ENCODE measurements around the gene SELENOO. TPM values are rescaled to one million over a fixed set of nuclear protein-coding genes. Genes with fewer than 3 reads are reported as not detected.
A peak's percentile ranks its signal among the peaks of the same experiment; 100 is the strongest.

Gene SELENOO
- total RNA-seq, 1 experiment from 2014 or later, result 29.6 TPM

GRCh38 chr22:50261615-50262459 is 61.0 kb downstream of the SELENOO start, which contains the start of gene MAPK12:
TSS of gene MAPK12 (minus strand) at chr22:50261683. CDS start at chr22:50261509, 174 bp downstream.
- Histone ChIP-seq H3K9ac (ENCODE audit: low read length) (peak within 1 kb of the TSS; percentile 94), H3K9me2 (ENCODE audit: insufficient read depth) (no peaks in the 10 kb centered on the region), H3K27me3 (ENCODE audit: insufficient read depth, low read length) (no peaks in the 10 kb centered on the region), H3K4me2 (ENCODE audit: low read length) (peak within 1 kb of the TSS; percentile 95), H3K79me2 (ENCODE audit: insufficient read depth, low read length) (peaks cover 28% of the 10 kb centered on the region), H2AFZ (ENCODE audit: low read depth, low read length, poor library complexity, severe bottlenecking) (no peak within 1 kb of the TSS), H3K27ac (ENCODE audit: low read depth, low read length) (peak within 1 kb of the TSS; percentile 83), H3K4me3 (replicated peaks in 1 of 2; ENCODE audit: low read depth in 1 of 2, low read length in 2 of 2) (peak within 1 kb of the TSS; percentile 79 to 90), H3K9me3 (ENCODE audit: control insufficient read depth in 1 of 2, insufficient read depth in 1 of 2, low read depth in 1 of 2, low read length in 2 of 2) (no peaks in the 10 kb centered on the region), H4K20me1 (ENCODE audit: insufficient read depth) (no peaks in the 10 kb centered on the region), H3K36me3 (ENCODE audit: control insufficient read depth in 1 of 2, insufficient read depth in 2 of 2, low read length in 2 of 2) (peaks cover 0 to 6% of the 10 kb centered on the region in 2 experiments; a peak in 1 of 4 replicates), H3K4me1 (ENCODE audit: control insufficient read depth in 1 of 2, insufficient read depth in 2 of 2, low read length in 2 of 2) (peaks cover 19 to 32% of the 10 kb centered on the region in 2 experiments)
- TF ChIP-seq EZH2phosphoT487 (IDR thresholded peaks at IDR 0.05; ENCODE audit: borderline replicate concordance) (no peak), CBX3 (IDR thresholded peaks at IDR 0.05; ENCODE audit: low read depth) (no peak), POLR2AphosphoS5 (IDR thresholded peaks at IDR 0.05; ENCODE audit: low read depth, low read length) (peak; percentile 38; the same call in 1 of the 2 replicates), JUND (IDR thresholded peaks at IDR 0.05) (no peak)
- ChIA-PET CTCF (interaction anchor here (0.8 to 1.3 kb wide), 3 partner anchors 9 to 80 kb away, joined by 3 to 7 read pairs (median 4); no protein-coding TSS in a partner anchor), RAD21 (ENCODE audit: low non-redundant PET in 1 of 2, low total read pairs in 2 of 2, uncharacterized antibody in 2 of 2, unreplicated experiment in 2 of 2) (interaction anchor here in 1 of 2 experiments (1.5 kb wide), 1 partner anchor 80 kb away, joined by 4 read pairs; no protein-coding TSS in a partner anchor), POLR2A (interaction anchor here (1.0 to 1.2 kb wide), 2 partner anchors 9 to 10 kb away, joined by 3 to 4 read pairs; no protein-coding TSS in a partner anchor)
- ATAC-seq, result peak; percentile 73
- no peak for DNase-seq (ENCODE audit: low read depth, low spot score)
- no TSS peak for BruUV-seq (replicated peaks)
- intact Hi-C loops (cut with micrococcal nuclease), result no loop called here

DNA sequence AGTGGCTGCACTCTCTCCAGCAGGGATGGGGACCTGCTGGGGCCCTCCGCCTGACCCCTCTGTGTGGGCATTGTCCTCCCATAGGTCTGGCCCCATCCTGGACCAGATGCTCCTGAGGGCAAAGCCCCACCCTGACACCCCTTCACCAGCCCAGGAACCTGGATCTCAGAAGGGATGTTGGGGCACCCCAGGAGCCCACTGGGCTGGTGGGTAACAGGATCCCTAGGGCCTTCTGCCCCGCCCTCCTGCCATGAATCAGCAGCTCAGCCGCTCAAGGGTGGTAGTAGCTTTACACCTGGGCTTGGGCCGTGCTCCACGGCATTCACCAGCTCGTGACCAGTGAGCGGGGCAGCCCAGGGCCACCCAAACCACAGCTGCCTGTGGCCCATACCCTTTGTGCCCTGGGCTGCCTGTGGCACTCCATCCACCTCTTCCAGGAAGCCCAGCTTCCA is 61.7 kb downstream of the SELENOO start:
- H3K4me3 ChIP-seq (replicated peaks in 1 of 2; ENCODE audit: low read depth in 1 of 2, low read length in 2 of 2), result peak overlapping the region; percentile 28 to 90
- RAD21 ChIA-PET (ENCODE audit: low non-redundant PET in 1 of 2, low total read pairs in 2 of 2, uncharacterized antibody in 2 of 2, unreplicated experiment in 2 of 2), result interaction anchor here in 1 of 2 experiments (1.5 kb wide), 1 partner anchor 80 kb away, joined by 4 read pairs; no protein-coding TSS in a partner anchor
- CTCF ChIA-PET, result interaction anchor here (0.8 to 1.4 kb wide), 2 partner anchors 11 to 80 kb away, joined by 4 to 7 read pairs; partner anchors contain the start of gene HDAC10
- intact Hi-C loops (cut with micrococcal nuclease), result no loop called here
- H3K4me1 ChIP-seq (ENCODE audit: control insufficient read depth in 1 of 2, insufficient read depth in 2 of 2, low read length in 2 of 2), result peaks cover 19 to 32% of the 10 kb centered on the region in 2 experiments
- peaks cover 28% of the 10 kb centered on the region for H3K79me2 ChIP-seq (ENCODE audit: insufficient read depth, low read length)
- no peaks in the 10 kb centered on the region for H3K9me3 ChIP-seq (ENCODE audit: control insufficient read depth in 1 of 2, insufficient read depth in 1 of 2, low read depth in 1 of 2, low read length in 2 of 2)
- DNase-seq (ENCODE audit: low read depth, low spot score) (no peak), ATAC-seq (peak; percentile 60)
- peak overlapping the region; percentile 94 for H3K9ac ChIP-seq (ENCODE audit: low read length)
- H3K9me2 ChIP-seq (ENCODE audit: insufficient read depth), result no peaks in the 10 kb centered on the region
- TF ChIP-seq CTCF (IDR thresholded peaks at IDR 0.05 in 2 of 3, conservative IDR thresholded peaks at IDR 0.05 in 1 of 3; ENCODE audit: borderline replicate concordance in 1 of 3, insufficient read depth in 1 of 3, low read depth in 2 of 3, low read length in 2 of 3) (no peak), POLR2AphosphoS5 (IDR thresholded peaks at IDR 0.05; ENCODE audit: low read depth, low read length) (peak; percentile 48; the same call in 1 of the 2 replicates), ZFX (IDR thresholded peaks at IDR 0.05) (0 out of 2 replicates have a peak, but pooled peaks have one; percentile 31), JUND (IDR thresholded peaks at IDR 0.05) (no peak)
- H2AFZ ChIP-seq (ENCODE audit: low read depth, low read length, poor library complexity, severe bottlenecking), result no peak overlapping the region
- H3K36me3 ChIP-seq (ENCODE audit: control insufficient read depth in 1 of 2, insufficient read depth in 2 of 2, low read length in 2 of 2), result peaks cover 0 to 1% of the 10 kb centered on the region in 2 experiments; a peak in 1 of 4 replicates
- POLR2A ChIA-PET, result interaction anchor here (0.6 to 1.2 kb wide), 2 partner anchors 9 to 10 kb away, joined by 4 read pairs; no protein-coding TSS in a partner anchor
- no TSS peak for BruUV-seq (replicated peaks)
- H3K27me3 ChIP-seq (ENCODE audit: insufficient read depth, low read length), result no peaks in the 10 kb centered on the region
- H3K4me2 ChIP-seq (ENCODE audit: low read length), result peak overlapping the region; percentile 95
- peak overlapping the region; percentile 83 for H3K27ac ChIP-seq (ENCODE audit: low read depth, low read length)
- H4K20me1 ChIP-seq (ENCODE audit: insufficient read depth), result no peaks in the 10 kb centered on the region

Data from HCT116 (cell line).